IMR-90 (cell line): Measurements from ENCODE around the gene PCIF1. TPM values are rescaled to one million over a fixed set of nuclear protein-coding genes. Genes with fewer than 3 reads are reported as not detected.
A peak's percentile ranks its signal among the peaks of the same experiment; 100 is the strongest.

ENCODE experiments used
- BHLHE40 ChIP-seq: fragments of 150-350 bp; IDR thresholded peaks from 2 replicates; pipeline ENCODE4 v1.6.1; 2016; ENCODE audit warnings: mild to moderate bottlenecking, low read depth, low read length
- RAD21 ChIP-seq: IDR thresholded peaks from 2 replicates; pipeline ENCODE4 v1.6.1; 2012; ENCODE audit warnings: low read length, improper control_type of control experiment
- RFX5 ChIP-seq: IDR thresholded peaks from 2 replicates; pipeline ENCODE4 v1.8.0; 2012; ENCODE audit warnings: low read depth, mild to moderate bottlenecking, low read length, moderate library complexity
- SMC3 ChIP-seq: fragments of 150-350 bp; IDR thresholded peaks from 2 replicates; pipeline ENCODE4 v1.6.1; 2016; ENCODE audit warnings: low read depth, mild to moderate bottlenecking, antibody characterized with exemption, low read length, moderate library complexity
- polyA plus RNA-seq, 3 experiments: library from polyadenylated mRNA; depleted of rRNA; stranded (reverse); fragments of >200 nt; gene quantifications; 2 replicates each; pipeline ENCODE4 v1.2.3, GENCODE V29; 2012; ENCODE audit warnings: low replicate concordance in 1 of 3
- total RNA-seq: library from RNA; depleted of rRNA; stranded (reverse); fragments of >200 nt; gene quantifications from 2 replicates; pipeline ENCODE4 v1.2.3, GENCODE V29; 2012

Gene PCIF1
- total and polyA plus RNA-seq, 2 of the 4 experiments (the other 2 are of a cell fraction), result 5.4 to 18.3 TPM

DNA sequence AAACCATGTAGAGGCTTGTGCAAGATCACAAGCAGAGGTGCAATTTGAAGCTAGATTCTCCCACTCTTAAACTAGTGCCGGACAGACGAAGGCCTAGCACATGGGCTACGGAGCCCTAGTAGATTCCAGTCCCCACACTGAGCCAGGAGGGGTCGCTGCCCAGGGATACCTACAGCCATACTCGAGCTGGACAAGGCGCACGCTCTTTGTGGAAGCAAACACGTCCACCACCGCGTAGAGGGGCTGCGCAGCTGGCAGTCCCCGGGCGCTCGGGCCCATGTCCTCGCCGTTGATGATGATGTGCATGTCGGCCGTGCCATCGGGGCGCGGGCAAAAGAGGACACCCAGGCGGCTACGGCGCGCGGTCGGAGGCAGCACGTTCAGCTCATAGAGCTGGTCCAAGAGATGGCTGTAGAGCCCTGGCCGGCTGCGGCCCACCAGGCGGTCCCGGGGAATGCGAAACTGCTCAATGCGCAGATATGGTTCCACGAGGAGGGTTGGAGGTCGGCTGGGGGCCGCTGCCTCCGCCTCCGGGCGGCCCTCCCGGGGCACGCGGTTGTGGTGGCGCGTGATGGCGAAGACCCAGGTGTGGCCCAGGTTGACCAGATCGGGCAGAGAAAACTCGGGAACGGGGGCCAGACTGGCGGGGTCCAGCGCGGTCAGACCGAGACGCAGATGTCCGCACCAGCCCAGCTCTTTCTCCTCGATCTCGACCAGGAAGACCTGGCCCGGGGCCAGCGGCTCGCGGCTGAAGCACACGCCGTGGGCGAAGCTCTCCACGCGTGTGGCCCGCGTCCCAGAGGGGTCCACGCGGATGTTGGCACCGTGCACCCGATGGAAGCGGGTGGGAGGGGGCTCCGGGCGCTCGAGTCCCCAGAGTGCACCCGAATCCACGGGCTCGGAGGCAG lies 44.2 kb upstream of the PCIF1 start (continued):
- peak; percentile 53 for TF ChIP-seq RAD21
- no peak for TF ChIP-seq RFX5
- TF ChIP-seq SMC3, result peak; percentile 56
- no peak for TF ChIP-seq BHLHE40
